ENCODE data around the gene ZMYM2. TPM values are rescaled to one million over a fixed set of nuclear protein-coding genes. Genes with fewer than 3 reads are reported as not detected.

ZMYM2 gene
- total and polyA plus RNA-seq, 2 donors (not counting 3 experiments of a cell fraction or from before 2014, with no cell fraction given), result 14.7 to 75.3 TPM

GRCh38 chr13:19962894-19963293 is 4.4 kb downstream of the ZMYM2 start:
- BruUV-seq (replicated peaks), result no TSS peak
- CTCF ChIA-PET, result no interaction called here
- Histone ChIP-seq H3K9ac (replicated peaks; ENCODE audit: extremely low read depth, insufficient read depth, low read length) (no peak overlapping the region), H3K9me1 (replicated peaks; ENCODE audit: control insufficient read depth, extremely low read depth, insufficient read depth, low read length) (no peaks in the 10 kb centered on the region), H4K20me1 (replicated peaks; ENCODE audit: control insufficient read depth, extremely low read depth, insufficient read depth, low read length) (peaks cover 8% of the 10 kb centered on the region), H3K79me2 (ENCODE audit: control insufficient read depth, insufficient read depth, low read length) (peaks cover 70% of the 10 kb centered on the region), H3K27me3 (ENCODE audit: control insufficient read depth in 2 of 2, insufficient read depth in 2 of 2, low read length in 2 of 2) (no peaks in the 10 kb centered on the region), H3K4me3 (replicated peaks in 1 of 3; ENCODE audit: insufficient read depth in 1 of 3, low read depth in 1 of 3, low read length in 3 of 3) (no peak overlapping the region), H3K4me1 (ENCODE audit: control insufficient read depth, extremely low read depth, insufficient read depth, low read length) (peaks cover 23% of the 10 kb centered on the region), H3K27ac (ENCODE audit: insufficient read depth, low read depth, low read length) (no peak overlapping the region), H3K36me3 (ENCODE audit: control insufficient read depth in 2 of 2, extremely low read depth in 1 of 2, insufficient read depth in 2 of 2, low read length in 2 of 2) (peaks cover 2 to 4% of the 10 kb centered on the region in 2 experiments), H3K4me2 (ENCODE audit: insufficient read depth, low read length) (no peak overlapping the region), H2AFZ (ENCODE audit: low read depth, low read length) (no peak overlapping the region), H3K9me3 (replicated peaks; ENCODE audit: control insufficient read depth, insufficient read depth, low read length) (no peaks in the 10 kb centered on the region)
- TF ChIP-seq EZH2 (IDR thresholded peaks at IDR 0.05; ENCODE audit: borderline replicate concordance, low read depth, low read length, severe bottlenecking) (no peak), CTCF (IDR thresholded peaks at IDR 0.05; ENCODE audit: extremely low read depth in 1 of 2, insufficient read depth in 1 of 2, low read depth in 1 of 2, low read length in 2 of 2) (no peak), POLR2A (IDR thresholded peaks at IDR 0.05; ENCODE audit: low read depth, low read length) (no peak), MYC (IDR thresholded peaks at IDR 0.05; ENCODE audit: low read depth, low read length) (no peak), POLR2AphosphoS5 (IDR thresholded peaks at IDR 0.05; ENCODE audit: insufficient read depth, low read depth, low read length) (no peak), FOS (IDR thresholded peaks at IDR 0.05; ENCODE audit: borderline replicate concordance, insufficient read depth, low read length) (no peak), MAX (IDR thresholded peaks at IDR 0.05; ENCODE audit: insufficient read depth, insufficient read length) (no peak)
- FAIRE-seq (no peak), DNase-seq (ENCODE audit: low read depth, low spot score) (no peak)
- intact Hi-C loops (cut with micrococcal nuclease), result no loop called here
- POLR2A ChIA-PET, result no interaction called here
- dilution Hi-C loops (cut with MboI; ENCODE audit: extremely low pct_ligation_motif_present, low sequenced_read_pairs), result no loop called here
